ENCODE data around the gene AKAP1. TPM values are rescaled to one million over a fixed set of nuclear protein-coding genes. Genes with fewer than 3 reads are reported as not detected.

AKAP1 gene
- total RNA-seq, 1 donor: 14.5 TPM

- H4K20me1 ChIP-seq (ENCODE audit: insufficient read depth, low read length): no peaks in the 10 kb centered on the region
- no peak for DNase-seq (ENCODE audit: insufficient read length, low spot score, missing footprints)
- no peak overlapping the region for H3K4me3 ChIP-seq (ENCODE audit: insufficient read depth, low read length)
- H3K27me3 ChIP-seq (ENCODE audit: insufficient read depth, low read length): peaks cover 3% of the 10 kb centered on the region
- no peaks in the 10 kb centered on the region for H3K4me1 ChIP-seq (ENCODE audit: insufficient read depth, low read length)
- H3K9me3 ChIP-seq (ENCODE audit: low read depth, low read length): no peaks in the 10 kb centered on the region
- H3K79me2 ChIP-seq (ENCODE audit: insufficient read depth, low read length): no peaks in the 10 kb centered on the region
- H3K4me2 ChIP-seq (ENCODE audit: insufficient read depth, low read length): no peak overlapping the region
- no peak overlapping the region for H2AFZ ChIP-seq (ENCODE audit: low read length)
- no peak for TF ChIP-seq CTCF (IDR thresholded peaks at IDR 0.05; ENCODE audit: extremely low read depth, low read depth, low read length)
- no peaks in the 10 kb centered on the region for H3K36me3 ChIP-seq (ENCODE audit: insufficient read depth, low read length)
- H3K27ac ChIP-seq (ENCODE audit: low read depth, low read length): no peak overlapping the region
Measured at GRCh38 chr17:57138956-57139576, 54.0 kb downstream of the AKAP1 start.

- Histone ChIP-seq H3K4me2 (ENCODE audit: insufficient read depth, low read length) (no peak overlapping the region), H2AFZ (ENCODE audit: low read length) (no peak overlapping the region), H4K20me1 (ENCODE audit: insufficient read depth, low read length) (no peaks in the 10 kb centered on the region), H3K79me2 (ENCODE audit: insufficient read depth, low read length) (no peaks in the 10 kb centered on the region), H3K9me3 (ENCODE audit: low read depth, low read length) (no peaks in the 10 kb centered on the region), H3K4me3 (ENCODE audit: insufficient read depth, low read length) (no peak overlapping the region), H3K27me3 (ENCODE audit: insufficient read depth, low read length) (peaks cover 3% of the 10 kb centered on the region), H3K4me1 (ENCODE audit: insufficient read depth, low read length) (no peaks in the 10 kb centered on the region), H3K27ac (ENCODE audit: low read depth, low read length) (no peak overlapping the region), H3K36me3 (ENCODE audit: insufficient read depth, low read length) (no peaks in the 10 kb centered on the region)
- DNase-seq (ENCODE audit: insufficient read length, low spot score, missing footprints): no peak
- TF ChIP-seq CTCF (IDR thresholded peaks at IDR 0.05; ENCODE audit: extremely low read depth, low read depth, low read length): no peak
Measured at GRCh38 chr17:57140316-57140715, 55.3 kb downstream of the AKAP1 start.

- DNase-seq (ENCODE audit: insufficient read length, low spot score, missing footprints): no peak
- H2AFZ ChIP-seq (ENCODE audit: low read length): no peak overlapping the region
Measured at GRCh38 chr17:57142925-57143324, 57.9 kb downstream of the AKAP1 start.

GRCh38 chr17:57143361-57143760, 58.3 kb downstream of the AKAP1 start:
- H2AFZ ChIP-seq (ENCODE audit: low read length): no peak overlapping the region
- H3K4me2 ChIP-seq (ENCODE audit: insufficient read depth, low read length): no peak overlapping the region
- DNase-seq (ENCODE audit: insufficient read length, low spot score, missing footprints): no peak
- H3K27me3 ChIP-seq (ENCODE audit: insufficient read depth, low read length): peaks cover 3% of the 10 kb centered on the region
- H3K36me3 ChIP-seq (ENCODE audit: insufficient read depth, low read length): no peaks in the 10 kb centered on the region
- H3K27ac ChIP-seq (ENCODE audit: low read depth, low read length): no peak overlapping the region
- no peaks in the 10 kb centered on the region for H3K79me2 ChIP-seq (ENCODE audit: insufficient read depth, low read length)
- H3K4me1 ChIP-seq (ENCODE audit: insufficient read depth, low read length): no peaks in the 10 kb centered on the region
- H3K4me3 ChIP-seq (ENCODE audit: insufficient read depth, low read length): no peak overlapping the region
- no peaks in the 10 kb centered on the region for H4K20me1 ChIP-seq (ENCODE audit: insufficient read depth, low read length)
- no peaks in the 10 kb centered on the region for H3K9me3 ChIP-seq (ENCODE audit: low read depth, low read length)
- no peak for TF ChIP-seq CTCF (IDR thresholded peaks at IDR 0.05; ENCODE audit: extremely low read depth, low read depth, low read length)

More at GRCh38 chr17:57142925-57143324, 57.9 kb downstream of the AKAP1 start:
- Histone ChIP-seq H3K79me2 (ENCODE audit: insufficient read depth, low read length) (no peaks in the 10 kb centered on the region), H3K27ac (ENCODE audit: low read depth, low read length) (no peak overlapping the region), H3K36me3 (ENCODE audit: insufficient read depth, low read length) (no peaks in the 10 kb centered on the region), H3K4me2 (ENCODE audit: insufficient read depth, low read length) (no peak overlapping the region), H3K4me3 (ENCODE audit: insufficient read depth, low read length) (no peak overlapping the region), H3K27me3 (ENCODE audit: insufficient read depth, low read length) (peaks cover 3% of the 10 kb centered on the region), H4K20me1 (ENCODE audit: insufficient read depth, low read length) (no peaks in the 10 kb centered on the region), H3K4me1 (ENCODE audit: insufficient read depth, low read length) (no peaks in the 10 kb centered on the region), H3K9me3 (ENCODE audit: low read depth, low read length) (no peaks in the 10 kb centered on the region)
- no peak for TF ChIP-seq CTCF (IDR thresholded peaks at IDR 0.05; ENCODE audit: extremely low read depth, low read depth, low read length)

Data from osteoblast (primary cell).